SJCRH30 (cell line): Measurements from ENCODE around the gene SLC9C1. TPM values are rescaled to one million over a fixed set of nuclear protein-coding genes. Genes with fewer than 3 reads are reported as not detected.

Source experiments
- DNase-seq, 2 experiments: peaks; one replicate each; pipeline ENCODE4 v3.0.0-alpha.2; 2015 to 2020
- H3K27ac ChIP-seq: fragments of 250-450 bp; sonication (Bioruptor Pico); 2 replicates; pipeline ENCODE4 v1.5.1; 2020; ENCODE audit warnings: mild to moderate bottlenecking, moderate library complexity
- H3K27me3 ChIP-seq: fragments of 250-450 bp; sonication (Bioruptor Pico); 2 replicates; pipeline ENCODE4 v1.5.1; 2020; ENCODE audit warnings: mild to moderate bottlenecking, moderate library complexity
- H3K36me3 ChIP-seq: fragments of 250-450 bp; sonication (Bioruptor Pico); 2 replicates; pipeline ENCODE4 v1.5.1; 2020; ENCODE audit warnings: mild to moderate bottlenecking, moderate library complexity
- H3K4me1 ChIP-seq: fragments of 250-450 bp; sonication (Bioruptor Pico); 2 replicates; pipeline ENCODE4 v1.5.1; 2020; ENCODE audit warnings: mild to moderate bottlenecking, moderate library complexity
- H3K4me3 ChIP-seq: fragments of 250-450 bp; sonication (Bioruptor Pico); 2 replicates; pipeline ENCODE4 v1.5.1; 2020; ENCODE audit warnings: mild to moderate bottlenecking, moderate library complexity
- H3K9me3 ChIP-seq: fragments of 250-450 bp; sonication (Bioruptor Pico); replicated peaks from 2 replicates; pipeline ENCODE4 v1.5.1; 2020; ENCODE audit warnings: mild to moderate bottlenecking, moderate library complexity
- total RNA-seq: library from RNA; depleted of rRNA; stranded (reverse); fragments of >200 nt; shearing (Covaris generic); gene quantifications from 2 replicates; pipeline ENCODE4 v1.2.3, GENCODE V29; 2014

SLC9C1 gene
- total RNA-seq, 1 experiment from 2014 or later = not detected

DNA sequence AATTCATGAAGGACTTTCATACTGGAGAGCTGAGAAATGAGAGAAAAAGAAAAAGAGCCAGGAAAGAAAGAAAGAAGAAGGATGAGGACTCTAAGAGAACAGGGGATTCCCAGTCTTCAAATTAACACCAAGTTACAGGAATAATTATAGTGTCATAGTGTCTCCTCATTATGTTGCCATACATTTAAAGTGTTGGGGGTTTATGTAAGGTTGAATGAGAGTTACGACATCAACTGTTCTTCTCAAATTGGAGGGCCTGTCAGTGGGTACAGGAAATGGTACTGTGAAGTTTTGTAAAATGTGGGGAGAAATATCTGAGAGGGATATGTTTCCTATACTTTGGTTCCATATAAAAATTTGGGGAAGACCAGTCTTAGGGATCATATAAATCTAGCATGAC lies 26.7 kb upstream of the SLC9C1 start:
- Histone ChIP-seq H3K27ac (no peak overlapping the region), H3K9me3 (no peaks in the 10 kb centered on the region), H3K36me3 (no peaks in the 10 kb centered on the region), H3K27me3 (no peaks in the 10 kb centered on the region), H3K4me3 (no peak overlapping the region), H3K4me1 (no peaks in the 10 kb centered on the region)
- DNase-seq = no peak

DNA sequence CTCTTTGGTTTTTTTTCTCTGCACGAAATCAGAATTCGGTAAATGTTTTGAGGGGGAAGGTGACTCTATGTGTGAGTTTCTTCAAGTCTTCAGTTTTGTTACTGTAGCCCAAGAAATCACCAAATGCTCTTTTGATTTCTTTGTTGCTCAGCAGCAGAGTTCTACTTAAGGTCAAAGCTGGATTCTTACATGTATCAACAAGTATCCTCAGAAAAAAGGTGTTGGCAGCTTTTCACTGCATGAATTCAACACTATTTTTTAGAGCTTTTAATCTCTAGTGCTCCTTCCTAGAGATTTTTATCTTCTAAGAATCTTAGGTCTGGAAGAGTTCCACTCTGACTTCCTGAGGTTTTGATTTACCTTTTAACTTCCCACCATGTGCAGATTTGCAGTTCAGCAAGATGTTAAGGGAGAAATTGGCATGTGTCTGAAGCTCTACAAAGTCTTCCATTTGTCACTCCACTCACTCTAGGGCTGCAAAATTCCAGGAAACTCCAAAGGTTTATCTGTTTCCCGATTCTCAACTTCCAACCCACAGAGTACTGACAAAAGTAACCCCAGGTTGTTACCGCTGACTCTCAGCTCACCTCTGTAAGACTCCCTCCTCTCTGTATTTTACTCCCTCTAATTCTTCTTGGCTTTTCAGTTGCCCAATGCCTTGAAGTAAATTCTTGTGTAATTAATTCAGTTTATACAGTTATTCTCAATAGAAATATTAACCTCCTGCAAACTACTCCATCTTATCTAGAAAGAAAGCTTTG lies 25.7 kb upstream of the SLC9C1 start:
- H3K4me3 ChIP-seq = no peak overlapping the region
- H3K36me3 ChIP-seq = no peaks in the 10 kb centered on the region
- no peaks in the 10 kb centered on the region for H3K27me3 ChIP-seq
- DNase-seq = no peak
- no peaks in the 10 kb centered on the region for H3K9me3 ChIP-seq
- H3K4me1 ChIP-seq = no peaks in the 10 kb centered on the region
- H3K27ac ChIP-seq = no peak overlapping the region

- no peak overlapping the region for H3K27ac ChIP-seq
- no peaks in the 10 kb centered on the region for H3K36me3 ChIP-seq
- no peak overlapping the region for H3K4me3 ChIP-seq
- H3K27me3 ChIP-seq = no peaks in the 10 kb centered on the region
- no peaks in the 10 kb centered on the region for H3K9me3 ChIP-seq
- no peak for DNase-seq
- H3K4me1 ChIP-seq = no peaks in the 10 kb centered on the region
Measured at GRCh38 chr3:112315791-112316190, 21.8 kb upstream of the SLC9C1 start.

GRCh38 chr3:112314649-112315048 lies 20.6 kb upstream of the SLC9C1 start:
- no peak overlapping the region for H3K4me3 ChIP-seq
- no peaks in the 10 kb centered on the region for H3K27me3 ChIP-seq
- no peaks in the 10 kb centered on the region; the same call in 1 of the 2 replicates for H3K36me3 ChIP-seq
- H3K27ac ChIP-seq = no peak overlapping the region
- no peaks in the 10 kb centered on the region for H3K9me3 ChIP-seq
- H3K4me1 ChIP-seq = no peaks in the 10 kb centered on the region
- DNase-seq = no peak

DNA sequence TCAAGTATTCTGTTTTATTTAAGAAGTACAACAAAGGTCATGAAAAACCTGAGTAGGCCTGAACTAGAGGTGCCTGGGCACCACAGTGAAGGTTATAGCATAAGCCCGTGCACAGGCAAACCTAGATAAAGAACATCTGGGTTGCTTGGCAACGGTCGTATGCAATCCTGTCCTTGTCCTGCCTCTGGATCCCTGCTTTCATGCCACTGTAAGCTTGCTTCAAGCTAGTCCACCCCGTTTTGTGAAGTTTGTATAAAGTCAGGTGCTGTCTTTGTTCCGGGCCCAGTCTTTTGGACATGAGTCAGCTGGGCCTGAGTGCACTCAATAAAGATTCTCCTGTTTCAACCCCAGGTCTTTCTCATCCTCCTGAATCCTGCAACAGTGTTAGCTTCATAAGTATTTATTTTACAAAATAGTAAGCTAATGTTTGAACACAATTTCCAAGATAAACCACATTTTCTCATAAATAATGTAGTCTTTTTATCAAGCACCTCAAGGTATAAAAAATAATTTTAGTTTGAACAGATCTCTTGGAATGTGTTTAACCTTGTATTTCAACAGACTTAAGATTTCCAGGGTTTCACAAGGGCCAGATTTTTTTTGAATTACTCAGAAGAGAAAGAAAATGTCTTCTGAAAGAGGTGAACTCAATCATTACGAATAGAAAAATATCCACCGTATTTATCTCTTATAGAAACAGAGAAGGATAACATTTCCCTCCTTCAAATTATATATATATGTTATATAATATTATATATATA lies 14.3 kb upstream of the SLC9C1 start:
- DNase-seq = no peak
- Histone ChIP-seq H3K4me1 (no peaks in the 10 kb centered on the region), H3K9me3 (no peaks in the 10 kb centered on the region), H3K4me3 (no peak overlapping the region), H3K36me3 (no peaks in the 10 kb centered on the region; the same call in 1 of the 2 replicates), H3K27me3 (no peaks in the 10 kb centered on the region), H3K27ac (no peak overlapping the region)

DNA sequence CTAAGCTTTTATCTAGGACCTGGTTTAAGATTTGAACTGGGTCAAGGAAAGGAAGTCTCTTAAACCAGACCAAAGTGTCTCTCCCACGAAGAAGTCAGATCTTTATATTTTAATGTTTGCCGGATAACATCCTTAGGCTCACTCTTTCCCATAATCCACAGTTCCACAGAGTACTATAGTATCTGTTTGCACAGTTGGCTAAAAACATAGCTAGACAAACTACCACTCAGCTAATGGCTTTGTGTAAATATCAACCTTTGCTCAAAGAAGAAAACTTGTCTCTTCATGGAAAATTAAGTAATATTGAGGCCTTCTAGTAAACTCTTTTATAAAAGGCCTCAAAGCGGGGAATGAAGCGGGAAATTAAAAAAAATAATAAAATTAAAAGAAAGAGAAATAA lies 13.5 kb upstream of the SLC9C1 start:
- no peak overlapping the region for H3K4me3 ChIP-seq
- no peaks in the 10 kb centered on the region for H3K27me3 ChIP-seq
- no peaks in the 10 kb centered on the region for H3K4me1 ChIP-seq
- no peaks in the 10 kb centered on the region for H3K9me3 ChIP-seq
- H3K27ac ChIP-seq = no peak overlapping the region
- no peaks in the 10 kb centered on the region; the same call in 1 of the 2 replicates for H3K36me3 ChIP-seq
- DNase-seq = no peak

- Histone ChIP-seq H3K27me3 (no peaks in the 10 kb centered on the region), H3K4me3 (no peak overlapping the region), H3K4me1 (no peaks in the 10 kb centered on the region), H3K9me3 (no peaks in the 10 kb centered on the region), H3K27ac (no peak overlapping the region), H3K36me3 (no peaks in the 10 kb centered on the region; the same call in 1 of the 2 replicates)
- DNase-seq = no peak
Measured at GRCh38 chr3:112306825-112307224, 12.8 kb upstream of the SLC9C1 start.

- Histone ChIP-seq H3K4me1 (no peaks in the 10 kb centered on the region), H3K9me3 (no peaks in the 10 kb centered on the region), H3K27ac (no peak overlapping the region), H3K27me3 (no peaks in the 10 kb centered on the region), H3K36me3 (no peaks in the 10 kb centered on the region), H3K4me3 (no peak overlapping the region)
- DNase-seq = no peak
Measured at GRCh38 chr3:112304611-112305010, 10.6 kb upstream of the SLC9C1 start.

DNA sequence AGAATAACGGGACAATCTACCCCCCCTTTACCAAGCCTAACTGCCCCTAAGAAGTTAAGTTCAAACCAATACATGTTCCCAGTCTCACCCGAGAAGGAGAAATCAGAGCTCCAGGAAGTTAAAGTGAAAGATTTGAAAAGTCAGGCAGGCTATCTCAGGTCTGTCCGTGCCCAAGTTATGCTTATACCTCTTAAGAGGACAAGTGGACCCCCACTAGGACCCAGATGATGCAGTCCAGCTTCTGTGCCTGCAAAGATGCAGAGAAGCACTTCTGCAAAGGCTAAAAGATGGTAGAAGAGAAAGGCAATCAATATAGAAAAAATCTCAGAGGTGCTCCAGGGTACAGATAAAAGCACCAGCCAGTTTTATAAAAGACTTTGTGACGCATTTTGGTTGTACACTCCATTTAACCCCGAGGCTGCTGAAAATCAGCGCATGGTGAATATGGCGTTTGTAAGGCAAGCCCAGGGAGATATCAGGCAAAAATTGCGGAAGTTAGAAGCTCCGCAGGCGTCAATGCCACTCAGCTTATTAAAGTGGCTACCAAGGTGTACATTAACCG lies 9.8 kb upstream of the SLC9C1 start:
- H3K36me3 ChIP-seq = no peaks in the 10 kb centered on the region
- H3K27ac ChIP-seq = no peak overlapping the region
- no peaks in the 10 kb centered on the region for H3K9me3 ChIP-seq
- H3K27me3 ChIP-seq = no peaks in the 10 kb centered on the region
- no peaks in the 10 kb centered on the region for H3K4me1 ChIP-seq
- peak overlapping the region; percentile 41 for H3K4me3 ChIP-seq
- DNase-seq = no peak

GRCh38 chr3:112302881-112303763 lies 9.1 kb upstream of the SLC9C1 start:
- H3K9me3 ChIP-seq = no peaks in the 10 kb centered on the region
- H3K36me3 ChIP-seq = no peaks in the 10 kb centered on the region
- H3K4me1 ChIP-seq = no peaks in the 10 kb centered on the region
- no peak overlapping the region for H3K27ac ChIP-seq
- H3K27me3 ChIP-seq = no peaks in the 10 kb centered on the region
- peak overlapping the region; percentile 41 for H3K4me3 ChIP-seq
- no peak for DNase-seq

- Histone ChIP-seq H3K27ac (no peak overlapping the region), H3K4me1 (no peaks in the 10 kb centered on the region; the same call in 1 of the 2 replicates), H3K27me3 (no peaks in the 10 kb centered on the region), H3K4me3 (no peak overlapping the region), H3K36me3 (no peaks in the 10 kb centered on the region), H3K9me3 (no peaks in the 10 kb centered on the region)
- peak in 1 of 2 experiments; percentile 14 for DNase-seq
Measured at GRCh38 chr3:112302150-112302830, 8.3 kb upstream of the SLC9C1 start.

DNA sequence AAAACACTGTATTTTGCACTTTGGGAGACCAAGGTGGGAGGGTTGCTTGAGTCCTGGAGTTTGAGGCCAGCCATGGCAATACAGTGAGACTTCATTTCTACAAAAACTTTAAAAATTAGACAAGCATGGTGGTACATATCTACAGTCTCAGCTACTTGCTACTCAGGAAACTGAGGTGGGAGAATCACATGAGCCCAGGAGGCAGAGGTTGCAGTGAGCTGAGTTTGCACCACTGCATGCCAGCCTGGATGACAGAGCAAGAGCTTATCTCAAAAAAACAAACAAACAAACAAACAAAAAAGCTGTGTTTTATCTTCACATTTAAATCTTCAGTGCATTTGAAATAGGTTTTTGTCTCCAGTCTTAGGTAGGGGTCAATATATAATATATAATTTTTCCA lies 4.8 kb upstream of the SLC9C1 start:
- H3K9me3 ChIP-seq = no peaks in the 10 kb centered on the region
- no peak for DNase-seq
- H3K36me3 ChIP-seq = no peaks in the 10 kb centered on the region
- H3K4me1 ChIP-seq = no peaks in the 10 kb centered on the region; the same call in 1 of the 2 replicates
- H3K27me3 ChIP-seq = no peaks in the 10 kb centered on the region
- no peak overlapping the region for H3K4me3 ChIP-seq
- H3K27ac ChIP-seq = no peak overlapping the region

- Histone ChIP-seq H3K27ac (no peak overlapping the region), H3K4me3 (no peak overlapping the region), H3K4me1 (no peaks in the 10 kb centered on the region; the same call in 1 of the 2 replicates), H3K36me3 (no peaks in the 10 kb centered on the region), H3K9me3 (no peaks in the 10 kb centered on the region), H3K27me3 (no peaks in the 10 kb centered on the region)
- DNase-seq = no peak
Measured at GRCh38 chr3:112297714-112298113, 3.7 kb upstream of the SLC9C1 start.

- H3K9me3 ChIP-seq = peaks cover 2% of the 10 kb centered on the region; the same call in 1 of the 2 replicates
- H3K27ac ChIP-seq = no peak overlapping the region
- no peak for DNase-seq
Measured at GRCh38 chr3:112289011-112289410, 5.0 kb downstream of the SLC9C1 start.

More at GRCh38 chr3:112289011-112289410, 5.0 kb downstream of the SLC9C1 start:
- Histone ChIP-seq H3K27me3 (no peaks in the 10 kb centered on the region), H3K4me1 (no peaks in the 10 kb centered on the region), H3K36me3 (no peaks in the 10 kb centered on the region), H3K4me3 (no peak overlapping the region)
